HCT116 (cell line): ENCODE data around the gene TWF2. TPM values are rescaled to one million over a fixed set of nuclear protein-coding genes. Genes with fewer than 3 reads are reported as not detected.

Source experiments
- ATAC-seq: fragments of 200-7000 bp; cut with Tn5 transposase; 2 replicates; pipeline ENCODE4 v1.9.1; 2020; ENCODE audit warnings: mild to moderate bottlenecking, moderate library complexity
- BruUV-seq: library from RNA; stranded (reverse); fragments of 400-500 nt; replicated peaks from 2 replicates; lab custom pipeline; 2021; lab: Mats Ljungman, UMichigan
- CTCF ChIA-PET: fragments of 300-600 bp; sonication (Branson Sonifier 250); formaldehyde crosslinking; loops from one replicate; lab custom pipeline; 2021; ENCODE audit warnings: antibody characterized with exemption; lab: Charles Lee
- POLR2A ChIA-PET: fragments of 300-600, 350-600 bp; sonication (Branson Sonifier 250); formaldehyde crosslinking; loops from one replicate; lab custom pipeline; 2021; ENCODE audit warnings: antibody characterized with exemption; lab: Charles Lee
- RAD21 ChIA-PET, 2 experiments: fragments of 300-600 bp; sonication (Branson Sonifier 250); formaldehyde crosslinking; loops; one replicate each; lab custom pipeline; 2023; ENCODE audit warnings: low total read pairs in 2 of 2; ENCODE audit not compliant: uncharacterized antibody in 2 of 2, unreplicated experiment in 2 of 2, low non-redundant PET in 1 of 2; lab: Charles Lee
- DNase-seq: peaks from one replicate; pipeline ENCODE4 v3.0.0-alpha.2; 2010; ENCODE audit warnings: low read depth, low spot score
- H2AFZ ChIP-seq: fragments of 200-600 bp; shearing (Covaris generic), sonication (generic); 2 replicates; pipeline ENCODE4 v1.6.1; 2017; ENCODE audit warnings: low read depth, mixed run types, mixed read lengths, antibody characterized with exemption, low read length; ENCODE audit not compliant: poor library complexity, severe bottlenecking
- H3K27ac ChIP-seq: 2 replicates; pipeline ENCODE4 v1.5.1; 2012; ENCODE audit warnings: low read depth, low read length
- H3K27me3 ChIP-seq: fragments of 200-600 bp; sonication (generic); 2 replicates; pipeline ENCODE4 v1.6.1; 2016; ENCODE audit warnings: mixed run types, low read length, mixed read lengths; ENCODE audit not compliant: insufficient read depth
- H3K36me3 ChIP-seq, 2 experiments: fragments of 200-500 bp in 1 of 2; fragments of 200-600 bp in 1 of 2; sonication (Bioruptor generic) in 1 of 2; sonication (generic) in 1 of 2; 2 replicates each; pipeline versions ENCODE4 v1.5.1 to v1.6.1; 2014 to 2016; ENCODE audit warnings: low read length in 2 of 2, inconsistent platforms in 1 of 2, mixed read lengths in 1 of 2, mixed run types in 1 of 2; ENCODE audit not compliant: insufficient read depth in 2 of 2, control insufficient read depth in 1 of 2
- H3K4me1 ChIP-seq, 2 experiments: fragments of 200-600 bp in 1 of 2; sonication (generic) in 1 of 2; 2 replicates each; pipeline versions ENCODE4 v1.5.1 to v1.6.1; 2012 to 2017; ENCODE audit warnings: low read length in 2 of 2, inconsistent platforms in 1 of 2, mild to moderate bottlenecking in 1 of 2, mixed read lengths in 1 of 2, mixed run types in 1 of 2, moderate library complexity in 1 of 2; ENCODE audit not compliant: insufficient read depth in 2 of 2, control insufficient read depth in 1 of 2
- H3K4me2 ChIP-seq: fragments of 200-600 bp; sonication (generic); 2 replicates; pipeline ENCODE4 v1.6.1; 2017; ENCODE audit warnings: mixed run types, low read length, mixed read lengths
- H3K4me3 ChIP-seq, 2 experiments: fragments of 200-600 bp in 1 of 2; sonication (generic) in 1 of 2; replicated peaks in 1 of 2; 2 replicates each; pipeline ENCODE4 v1.5.1; 2011 to 2016; ENCODE audit warnings: low read length in 2 of 2, control low read depth in 1 of 2, low read depth in 1 of 2, mild to moderate bottlenecking in 1 of 2, mixed read lengths in 1 of 2, mixed run types in 1 of 2
- H3K79me2 ChIP-seq: fragments of 200-600 bp; sonication (generic); 2 replicates; pipeline ENCODE4 v1.6.1; 2017; ENCODE audit warnings: mild to moderate bottlenecking, mixed run types, low read length, moderate library complexity, mixed read lengths; ENCODE audit not compliant: insufficient read depth
- H3K9ac ChIP-seq: fragments of 200-600 bp; sonication (generic); 2 replicates; pipeline ENCODE4 v1.6.1; 2016; ENCODE audit warnings: low read length, mixed read lengths
- H3K9me2 ChIP-seq: fragments of 200-600 bp; sonication (generic), shearing (Covaris generic); 2 replicates; pipeline ENCODE4 v1.6.1; 2017; ENCODE audit warnings: mixed run types, mild to moderate bottlenecking, moderate library complexity; ENCODE audit not compliant: insufficient read depth
- H3K9me3 ChIP-seq, 2 experiments: fragments of 200-500 bp in 1 of 2; fragments of 200-600 bp in 1 of 2; sonication (Bioruptor generic) in 1 of 2; sonication (generic) in 1 of 2; 2 replicates each; pipeline ENCODE4 v1.6.1; 2014 to 2017; ENCODE audit warnings: low read length in 2 of 2, mixed read lengths in 2 of 2, inconsistent platforms in 1 of 2, low read depth in 1 of 2, mild to moderate bottlenecking in 1 of 2, mixed run types in 1 of 2, moderate library complexity in 1 of 2; ENCODE audit not compliant: control insufficient read depth in 1 of 2, insufficient read depth in 1 of 2
- H4K20me1 ChIP-seq: fragments of 200-600 bp; sonication (generic), shearing (Covaris generic); 2 replicates; pipeline ENCODE4 v1.6.1; 2017; ENCODE audit warnings: mixed run types, mild to moderate bottlenecking, moderate library complexity; ENCODE audit not compliant: insufficient read depth
- CBX3 ChIP-seq: IDR thresholded peaks from 2 replicates; pipeline ENCODE4 v1.6.1; 2012; ENCODE audit warnings: low read depth
- CEBPB ChIP-seq: IDR thresholded peaks from 2 replicates; pipeline ENCODE4 v1.6.1; 2012; ENCODE audit warnings: low read depth
- CTCF ChIP-seq, 3 experiments: fragments of 200-600 bp in 1 of 3; sonication (generic) in 1 of 3; IDR thresholded peaks in 2 of 3; conservative IDR thresholded peaks in 1 of 3; 2 replicates each; pipeline ENCODE4 v1.5.1; 2012 to 2017; ENCODE audit warnings: low read depth in 2 of 3, low read length in 2 of 3, antibody characterized with exemption in 1 of 3, borderline replicate concordance in 1 of 3, control low read depth in 1 of 3, mild to moderate bottlenecking in 1 of 3, mixed read lengths in 1 of 3, mixed run types in 1 of 3, moderate library complexity in 1 of 3; ENCODE audit not compliant: insufficient read depth in 1 of 3
- RAD21 ChIP-seq: IDR thresholded peaks from 2 replicates; pipeline ENCODE4 v1.6.1; 2012; ENCODE audit warnings: low read depth, mild to moderate bottlenecking
- intact Hi-C: fragments of 100-400 bp; cut with micrococcal nuclease; formaldehyde crosslinking; loops from 2 replicates; pipeline ENCODE4 v1.10.0; 2022
- total RNA-seq: library from RNA; stranded (reverse); gene quantifications from one replicate; pipeline ENCODE4 v1.2.1, GENCODE V29; 2021; ENCODE audit not compliant: unreplicated experiment
- TF ChIP-seq, protein P1 (sequence below): IDR thresholded peaks from 2 replicates; pipeline ENCODE4 v1.6.1; 2012; ENCODE audit warnings: low read depth
- TF ChIP-seq, protein P2 (sequence below): IDR thresholded peaks from 2 replicates; pipeline ENCODE4 v1.6.1; 2012

The TWF2 gene
- total RNA-seq, 1 experiment from 2014 or later: 100 TPM

DNA sequence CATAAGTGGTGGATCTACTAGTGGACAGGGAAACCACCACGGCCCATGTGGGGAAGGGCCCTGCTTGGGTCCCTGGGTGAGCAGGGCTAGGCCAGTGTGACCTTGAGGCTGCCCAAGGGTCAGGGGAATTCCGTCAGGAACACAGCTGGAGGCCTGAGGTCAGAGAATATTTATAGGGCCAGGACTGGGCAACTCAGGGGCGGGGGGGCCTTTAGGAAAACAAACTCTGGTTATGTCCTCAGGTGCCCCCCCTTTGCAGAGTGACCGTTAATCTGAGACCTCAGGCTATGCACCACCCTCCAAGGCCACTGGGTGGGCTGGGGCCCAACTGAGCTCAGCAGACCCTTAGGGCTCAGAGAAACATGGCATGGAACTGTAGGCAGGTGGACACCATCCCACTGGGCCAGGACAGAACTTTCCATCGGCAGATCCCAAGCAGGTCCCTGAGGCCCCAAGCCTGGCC lies 2.5 kb downstream of the TWF2 start:
- peak overlapping the region; percentile 98 for H3K27ac ChIP-seq
- H3K4me2 ChIP-seq: peak overlapping the region; percentile 84
- ChIA-PET POLR2A (interaction anchor here (1.4 kb wide), 1 partner anchor 19 kb away, joined by 4 read pairs; no protein-coding TSS in a partner anchor), RAD21 (interaction anchor here in 1 of 2 experiments (0.7 kb wide), 1 partner anchor 53 kb away, joined by 3 read pairs; no protein-coding TSS in a partner anchor), CTCF (interaction anchor here (1.3 to 3.1 kb wide), 3 partner anchors 16 to 102 kb away, joined by 4 to 18 read pairs (median 8); no protein-coding TSS in a partner anchor)
- peaks cover 33 to 41% of the 10 kb centered on the region in 2 experiments for H3K4me1 ChIP-seq
- H3K9me2 ChIP-seq: no peaks in the 10 kb centered on the region
- H3K4me3 ChIP-seq: no peak overlapping the region
- TF ChIP-seq CBX3 (no peak), CEBPB (no peak), RAD21 (no peak), CTCF (IDR thresholded peaks at IDR 0.05 in 2 of 3, conservative IDR thresholded peaks at IDR 0.05 in 1 of 3; ENCODE audit: borderline replicate concordance in 1 of 3, insufficient read depth in 1 of 3, low read depth in 2 of 3, low read length in 2 of 3) (peak in 1 of 3 experiments; percentile 22; a peak in 1 of 6 replicates)
- TF ChIP-seq, protein P1, sequence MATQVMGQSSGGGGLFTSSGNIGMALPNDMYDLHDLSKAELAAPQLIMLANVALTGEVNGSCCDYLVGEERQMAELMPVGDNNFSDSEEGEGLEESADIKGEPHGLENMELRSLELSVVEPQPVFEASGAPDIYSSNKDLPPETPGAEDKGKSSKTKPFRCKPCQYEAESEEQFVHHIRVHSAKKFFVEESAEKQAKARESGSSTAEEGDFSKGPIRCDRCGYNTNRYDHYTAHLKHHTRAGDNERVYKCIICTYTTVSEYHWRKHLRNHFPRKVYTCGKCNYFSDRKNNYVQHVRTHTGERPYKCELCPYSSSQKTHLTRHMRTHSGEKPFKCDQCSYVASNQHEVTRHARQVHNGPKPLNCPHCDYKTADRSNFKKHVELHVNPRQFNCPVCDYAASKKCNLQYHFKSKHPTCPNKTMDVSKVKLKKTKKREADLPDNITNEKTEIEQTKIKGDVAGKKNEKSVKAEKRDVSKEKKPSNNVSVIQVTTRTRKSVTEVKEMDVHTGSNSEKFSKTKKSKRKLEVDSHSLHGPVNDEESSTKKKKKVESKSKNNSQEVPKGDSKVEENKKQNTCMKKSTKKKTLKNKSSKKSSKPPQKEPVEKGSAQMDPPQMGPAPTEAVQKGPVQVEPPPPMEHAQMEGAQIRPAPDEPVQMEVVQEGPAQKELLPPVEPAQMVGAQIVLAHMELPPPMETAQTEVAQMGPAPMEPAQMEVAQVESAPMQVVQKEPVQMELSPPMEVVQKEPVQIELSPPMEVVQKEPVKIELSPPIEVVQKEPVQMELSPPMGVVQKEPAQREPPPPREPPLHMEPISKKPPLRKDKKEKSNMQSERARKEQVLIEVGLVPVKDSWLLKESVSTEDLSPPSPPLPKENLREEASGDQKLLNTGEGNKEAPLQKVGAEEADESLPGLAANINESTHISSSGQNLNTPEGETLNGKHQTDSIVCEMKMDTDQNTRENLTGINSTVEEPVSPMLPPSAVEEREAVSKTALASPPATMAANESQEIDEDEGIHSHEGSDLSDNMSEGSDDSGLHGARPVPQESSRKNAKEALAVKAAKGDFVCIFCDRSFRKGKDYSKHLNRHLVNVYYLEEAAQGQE: no peak
- TF ChIP-seq, protein P2, sequence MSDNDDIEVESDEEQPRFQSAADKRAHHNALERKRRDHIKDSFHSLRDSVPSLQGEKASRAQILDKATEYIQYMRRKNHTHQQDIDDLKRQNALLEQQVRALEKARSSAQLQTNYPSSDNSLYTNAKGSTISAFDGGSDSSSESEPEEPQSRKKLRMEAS: no peak
- H3K9me3 ChIP-seq: no peaks in the 10 kb centered on the region
- intact Hi-C loops: no loop called here
- H3K9ac ChIP-seq: peak overlapping the region; percentile 87; the same call in 1 of the 2 replicates
- no peaks in the 10 kb centered on the region for H3K27me3 ChIP-seq
- no peaks in the 10 kb centered on the region for H4K20me1 ChIP-seq
- no peak overlapping the region for H2AFZ ChIP-seq
- BruUV-seq: no TSS peak
- no peak for DNase-seq
- H3K36me3 ChIP-seq: no peaks in the 10 kb centered on the region; a peak in 2 of 4 replicates
- no peak for ATAC-seq
- peaks cover 29% of the 10 kb centered on the region for H3K79me2 ChIP-seq
